Measurements from ENCODE around the gene HJURP. TPM values are rescaled to one million over a fixed set of nuclear protein-coding genes. Genes with fewer than 3 reads are reported as not detected.

The HJURP gene
- total RNA-seq, 4 donors from 2014 or later: 0.22 to 0.60 TPM; not detected in 2

DNA sequence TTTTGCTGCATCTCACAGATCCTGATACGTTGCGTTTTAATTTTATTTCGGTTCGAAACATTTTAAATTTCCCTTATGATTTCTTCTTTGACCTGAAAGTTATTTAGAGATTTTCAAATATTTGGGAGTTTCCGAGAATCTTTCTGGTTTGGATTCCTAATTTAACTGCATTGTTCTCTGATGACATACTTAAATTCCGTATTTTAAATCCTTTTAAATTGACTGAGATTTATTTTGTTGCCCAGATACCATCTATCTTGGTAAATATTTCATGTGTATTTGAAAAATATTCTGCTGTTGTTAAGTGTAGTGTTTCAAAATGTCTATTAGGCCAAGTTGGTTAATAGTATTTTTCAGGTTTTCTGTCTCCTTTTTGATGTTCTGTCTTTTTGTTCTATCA is 38.5 kb downstream of the HJURP start:
- no peaks in the 10 kb centered on the region for H3K4me1 ChIP-seq
- 60 to 69% methylated on average over 6 of the region's 6 CpGs for WGBS, 2 donors
- no peak overlapping the region for H3K27ac ChIP-seq
- DNase-seq (ENCODE audit: low spot score in 2 of 2): no peak
- no peak for TF ChIP-seq CTCF (IDR thresholded peaks at IDR 0.05)
- TF ChIP-seq EP300 (IDR thresholded peaks at IDR 0.05): no peak
- TF ChIP-seq POLR2A (IDR thresholded peaks at IDR 0.05): no peak
- no peaks in the 10 kb centered on the region for H3K27me3 ChIP-seq
- H3K4me3 ChIP-seq: no peak overlapping the region
- H3K9me3 ChIP-seq: no peaks in the 10 kb centered on the region
- no peaks in the 10 kb centered on the region for H3K36me3 ChIP-seq

- 75 to 78% methylated on average over 1 to 2 of the region's 2 CpGs for WGBS, 2 donors
- no peaks in the 10 kb centered on the region for H3K27me3 ChIP-seq
- DNase-seq (ENCODE audit: low spot score in 2 of 2): no peak
- no peaks in the 10 kb centered on the region for H3K36me3 ChIP-seq
- H3K4me1 ChIP-seq: no peaks in the 10 kb centered on the region
- no peaks in the 10 kb centered on the region for H3K9me3 ChIP-seq
- H3K27ac ChIP-seq: no peak overlapping the region
- no peak for TF ChIP-seq CTCF (IDR thresholded peaks at IDR 0.05)
- TF ChIP-seq EP300 (IDR thresholded peaks at IDR 0.05): no peak
- TF ChIP-seq POLR2A (IDR thresholded peaks at IDR 0.05): no peak
- H3K4me3 ChIP-seq: no peak overlapping the region
These were observed 40.1 kb downstream of the HJURP start for GRCh38 chr2:233814056-233814835.

- Histone ChIP-seq H3K9me3 (no peaks in the 10 kb centered on the region), H3K36me3 (no peaks in the 10 kb centered on the region), H3K27ac (no peak overlapping the region), H3K4me1 (no peaks in the 10 kb centered on the region), H3K27me3 (no peaks in the 10 kb centered on the region), H3K4me3 (no peak overlapping the region)
- 76 to 80% methylated on average over 3 of the region's 3 CpGs for WGBS, 2 donors
- no peak for TF ChIP-seq POLR2A (IDR thresholded peaks at IDR 0.05)
- TF ChIP-seq CTCF (IDR thresholded peaks at IDR 0.05): no peak
- DNase-seq (ENCODE audit: low spot score in 2 of 2): no peak
These were observed 40.9 kb downstream of the HJURP start for GRCh38 chr2:233813236-233814055.

GRCh38 chr2:233811732-233812131 is 42.6 kb downstream of the HJURP start:
- no peak for DNase-seq (ENCODE audit: low spot score in 2 of 2)
- H3K27me3 ChIP-seq: no peaks in the 10 kb centered on the region
- no peak overlapping the region for H3K4me3 ChIP-seq
- no peaks in the 10 kb centered on the region for H3K36me3 ChIP-seq
- no peaks in the 10 kb centered on the region for H3K4me1 ChIP-seq
- WGBS, 2 donors: 87 to 90% methylated on average over 7 to 8 of the region's 8 CpGs
- TF ChIP-seq CTCF (IDR thresholded peaks at IDR 0.05): no peak
- no peak overlapping the region for H3K27ac ChIP-seq
- no peaks in the 10 kb centered on the region for H3K9me3 ChIP-seq

DNA sequence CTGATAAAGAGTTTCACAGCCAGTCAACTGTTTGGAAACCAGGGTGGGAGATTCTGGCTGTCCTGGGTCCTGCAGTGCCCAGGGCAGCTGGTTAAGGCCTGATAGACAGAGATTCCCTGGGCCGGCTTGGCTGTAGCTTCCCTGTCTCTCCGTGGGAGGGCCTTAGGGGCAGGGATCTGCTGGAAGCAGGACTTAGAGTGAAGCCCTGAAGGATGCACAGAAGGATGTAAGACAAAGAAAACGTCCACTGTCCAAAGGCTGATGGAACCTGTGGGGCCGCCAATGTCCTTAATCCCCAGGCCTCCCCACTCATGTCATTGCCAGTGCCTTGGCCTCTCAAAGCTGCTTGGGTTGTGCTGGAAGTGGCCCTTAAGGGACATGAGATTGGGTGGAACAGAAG is 43.2 kb downstream of the HJURP start:
- Histone ChIP-seq H3K27me3 (no peaks in the 10 kb centered on the region), H3K27ac (no peak overlapping the region), H3K4me3 (no peak overlapping the region), H3K36me3 (no peaks in the 10 kb centered on the region), H3K4me1 (no peaks in the 10 kb centered on the region), H3K9me3 (no peaks in the 10 kb centered on the region)
- TF ChIP-seq CTCF (IDR thresholded peaks at IDR 0.05) (no peak), EP300 (IDR thresholded peaks at IDR 0.05) (no peak), POLR2A (IDR thresholded peaks at IDR 0.05) (no peak)
- no peak for DNase-seq (ENCODE audit: low spot score in 2 of 2)
- 63 to 78% methylated on average over 4 of the region's 4 CpGs for WGBS, 2 donors
